ENCODE data around the gene SLC4A3. TPM values are rescaled to one million over a fixed set of nuclear protein-coding genes. Genes with fewer than 3 reads are reported as not detected.

SLC4A3 gene
- total RNA-seq, 4 donors from 2014 or later = 5.2 to 15.8 (median 8.6) TPM

GRCh38 chr2:219618733-219619122 lies 8.7 kb upstream of the SLC4A3 start:
- DNase-seq (ENCODE audit: low spot score) = no peak
- no peak for ATAC-seq (ENCODE audit: low FRiP score)
- TF ChIP-seq CTCF (IDR thresholded peaks at IDR 0.05) = no peak

GRCh38 chr2:219619235-219619634 lies 8.2 kb upstream of the SLC4A3 start:
- DNase-seq (ENCODE audit: low spot score) (no peak), ATAC-seq (ENCODE audit: low FRiP score) (no peak)
- TF ChIP-seq CTCF (IDR thresholded peaks at IDR 0.05) = no peak

GRCh38 chr2:219620546-219620945 lies 6.9 kb upstream of the SLC4A3 start:
- no peak for TF ChIP-seq CTCF (IDR thresholded peaks at IDR 0.05)
- DNase-seq (ENCODE audit: low spot score) (no peak), ATAC-seq (ENCODE audit: low FRiP score) (no peak)

GRCh38 chr2:219621935-219622334 lies 5.5 kb upstream of the SLC4A3 start:
- DNase-seq (ENCODE audit: low spot score) (no peak), ATAC-seq (ENCODE audit: low FRiP score) (no peak)
- TF ChIP-seq CTCF (IDR thresholded peaks at IDR 0.05) = no peak

GRCh38 chr2:219622472-219622871 lies 5.0 kb upstream of the SLC4A3 start:
- no peak for TF ChIP-seq CTCF (IDR thresholded peaks at IDR 0.05)

GRCh38 chr2:219624565-219624964 lies 2.9 kb upstream of the SLC4A3 start:
- no peak for ATAC-seq (ENCODE audit: low FRiP score)
- no peak for TF ChIP-seq CTCF (IDR thresholded peaks at IDR 0.05)
- no peak for DNase-seq (ENCODE audit: low spot score)

More at GRCh38 chr2:219622472-219622871, 5.0 kb upstream of the SLC4A3 start:
- ATAC-seq (ENCODE audit: low FRiP score) = no peak
- no peak for DNase-seq (ENCODE audit: low spot score)

- DNase-seq (ENCODE audit: low spot score) = no peak
- no peak for ATAC-seq (ENCODE audit: low FRiP score)
- no peak for TF ChIP-seq CTCF (IDR thresholded peaks at IDR 0.05)
Measured at GRCh38 chr2:219625179-219625578, 2.3 kb upstream of the SLC4A3 start.
